ENCODE results near the gene MCF2L2. TPM values are rescaled to one million over a fixed set of nuclear protein-coding genes. Genes with fewer than 3 reads are reported as not detected.

The MCF2L2 gene
- total RNA-seq, 1 donor from 2014 or later: not detected

DNA sequence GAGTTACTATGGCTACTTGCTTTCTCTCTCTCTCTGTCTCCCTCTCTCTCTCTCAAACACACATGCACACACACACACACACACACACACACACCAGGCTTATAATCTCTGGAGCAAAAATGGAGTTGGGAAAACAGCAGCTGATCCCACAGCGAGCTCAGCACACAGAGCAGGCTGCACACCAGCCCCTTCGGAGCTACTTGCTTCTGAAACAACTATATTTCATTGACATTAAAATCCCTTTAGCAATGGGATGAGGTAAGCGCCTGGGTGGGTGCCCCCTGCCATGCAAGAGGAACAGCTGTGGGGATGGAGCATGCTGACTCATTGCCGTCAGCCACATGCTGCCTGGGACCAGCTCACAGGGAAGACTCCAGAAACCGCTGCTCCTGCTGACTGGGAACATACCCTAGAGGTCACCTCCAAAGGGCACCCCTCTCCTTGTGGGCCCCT lies 129.7 kb downstream of the MCF2L2 start:
- Histone ChIP-seq H3K27ac (no peak overlapping the region), H3K9me3 (no peaks in the 10 kb centered on the region), H3K4me3 (no peak overlapping the region), H3K4me1 (no peaks in the 10 kb centered on the region), H3K36me3 (no peaks in the 10 kb centered on the region), H3K27me3 (no peaks in the 10 kb centered on the region)
- DNase-seq (ENCODE audit: low spot score in 2 of 2): peak; percentile 45 to 72
- TF ChIP-seq, protein P1, sequence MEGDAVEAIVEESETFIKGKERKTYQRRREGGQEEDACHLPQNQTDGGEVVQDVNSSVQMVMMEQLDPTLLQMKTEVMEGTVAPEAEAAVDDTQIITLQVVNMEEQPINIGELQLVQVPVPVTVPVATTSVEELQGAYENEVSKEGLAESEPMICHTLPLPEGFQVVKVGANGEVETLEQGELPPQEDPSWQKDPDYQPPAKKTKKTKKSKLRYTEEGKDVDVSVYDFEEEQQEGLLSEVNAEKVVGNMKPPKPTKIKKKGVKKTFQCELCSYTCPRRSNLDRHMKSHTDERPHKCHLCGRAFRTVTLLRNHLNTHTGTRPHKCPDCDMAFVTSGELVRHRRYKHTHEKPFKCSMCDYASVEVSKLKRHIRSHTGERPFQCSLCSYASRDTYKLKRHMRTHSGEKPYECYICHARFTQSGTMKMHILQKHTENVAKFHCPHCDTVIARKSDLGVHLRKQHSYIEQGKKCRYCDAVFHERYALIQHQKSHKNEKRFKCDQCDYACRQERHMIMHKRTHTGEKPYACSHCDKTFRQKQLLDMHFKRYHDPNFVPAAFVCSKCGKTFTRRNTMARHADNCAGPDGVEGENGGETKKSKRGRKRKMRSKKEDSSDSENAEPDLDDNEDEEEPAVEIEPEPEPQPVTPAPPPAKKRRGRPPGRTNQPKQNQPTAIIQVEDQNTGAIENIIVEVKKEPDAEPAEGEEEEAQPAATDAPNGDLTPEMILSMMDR (IDR thresholded peaks at IDR 0.05): no peak
- intact Hi-C loops (cut with DNase I): no loop called here

DNA sequence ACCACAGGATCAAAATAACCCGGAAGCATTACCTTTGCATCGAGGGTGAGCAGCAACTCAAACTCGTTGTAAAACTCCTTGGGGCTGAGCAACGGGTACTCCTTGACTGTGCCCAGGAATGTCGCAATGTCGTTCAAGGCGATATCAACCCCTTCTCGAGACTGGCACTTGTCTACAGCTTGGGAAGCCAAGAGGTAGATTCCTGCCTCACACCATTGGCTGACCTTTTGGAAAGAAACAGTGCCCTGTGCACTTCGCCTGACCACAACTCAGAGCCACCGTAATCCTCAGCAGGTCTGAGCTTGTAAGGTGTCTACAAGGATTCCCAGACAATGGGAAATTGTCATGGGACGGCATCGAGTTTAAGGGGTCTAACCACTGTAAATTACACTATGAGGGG lies 131.5 kb downstream of the MCF2L2 start:
- no peaks in the 10 kb centered on the region for H3K27me3 ChIP-seq
- no peak overlapping the region for H3K4me3 ChIP-seq
- H3K27ac ChIP-seq: no peak overlapping the region
- H3K36me3 ChIP-seq: no peaks in the 10 kb centered on the region
- intact Hi-C loops (cut with DNase I): no loop called here
- no peaks in the 10 kb centered on the region for H3K9me3 ChIP-seq
- DNase-seq (ENCODE audit: low spot score in 2 of 2): no peak
- no peaks in the 10 kb centered on the region for H3K4me1 ChIP-seq
- TF ChIP-seq, protein P1 (IDR thresholded peaks at IDR 0.05): no peak

DNA sequence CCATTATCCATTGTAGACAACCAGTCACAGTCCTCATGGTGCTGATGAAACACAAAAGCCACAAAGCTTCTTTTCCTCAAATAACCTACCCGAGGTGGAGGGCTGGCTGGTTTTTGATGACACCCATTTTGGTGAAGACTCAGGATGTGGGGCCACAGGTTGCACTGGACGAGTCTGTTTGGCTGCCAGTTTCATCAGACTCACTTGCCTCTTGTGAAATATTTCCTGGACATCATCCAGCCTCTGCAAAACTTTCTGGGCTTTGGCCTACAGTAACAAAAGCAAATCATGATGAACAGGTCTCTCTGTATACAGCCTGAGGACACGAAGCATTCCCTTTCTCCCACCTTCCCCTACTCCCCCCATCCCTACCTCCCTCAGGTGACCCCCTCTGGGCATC lies 133.2 kb downstream of the MCF2L2 start:
- no peak for DNase-seq (ENCODE audit: low spot score in 2 of 2)
- H3K27ac ChIP-seq: no peak overlapping the region

DNA sequence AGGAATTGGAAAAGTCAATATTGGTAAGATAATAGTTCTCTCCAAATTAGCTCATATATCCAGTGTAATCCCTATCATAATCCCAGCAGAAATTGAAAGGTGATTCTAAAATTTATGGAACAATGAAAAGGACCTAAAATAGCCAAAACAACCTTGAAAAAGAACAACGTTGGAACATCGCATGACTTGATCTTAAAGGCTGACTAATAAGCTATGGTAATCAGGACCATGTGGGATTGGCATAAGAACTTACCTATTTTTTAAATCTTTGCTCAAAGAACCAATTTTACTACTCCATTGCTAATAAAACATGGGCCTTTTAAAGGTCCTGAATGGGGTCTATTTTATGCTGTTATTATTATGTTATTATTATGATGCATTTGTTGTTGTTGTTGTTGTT lies 134.5 kb downstream of the MCF2L2 start:
- TF ChIP-seq, protein P1 (IDR thresholded peaks at IDR 0.05): no peak

More for the DNA sequence above, 133.2 kb downstream of the MCF2L2 start:
- Histone ChIP-seq H3K27me3 (no peaks in the 10 kb centered on the region), H3K4me3 (no peak overlapping the region), H3K9me3 (no peaks in the 10 kb centered on the region), H3K4me1 (no peaks in the 10 kb centered on the region), H3K36me3 (no peaks in the 10 kb centered on the region)
- intact Hi-C loops (cut with DNase I): no loop called here
- TF ChIP-seq, protein P1 (IDR thresholded peaks at IDR 0.05): no peak

DNA sequence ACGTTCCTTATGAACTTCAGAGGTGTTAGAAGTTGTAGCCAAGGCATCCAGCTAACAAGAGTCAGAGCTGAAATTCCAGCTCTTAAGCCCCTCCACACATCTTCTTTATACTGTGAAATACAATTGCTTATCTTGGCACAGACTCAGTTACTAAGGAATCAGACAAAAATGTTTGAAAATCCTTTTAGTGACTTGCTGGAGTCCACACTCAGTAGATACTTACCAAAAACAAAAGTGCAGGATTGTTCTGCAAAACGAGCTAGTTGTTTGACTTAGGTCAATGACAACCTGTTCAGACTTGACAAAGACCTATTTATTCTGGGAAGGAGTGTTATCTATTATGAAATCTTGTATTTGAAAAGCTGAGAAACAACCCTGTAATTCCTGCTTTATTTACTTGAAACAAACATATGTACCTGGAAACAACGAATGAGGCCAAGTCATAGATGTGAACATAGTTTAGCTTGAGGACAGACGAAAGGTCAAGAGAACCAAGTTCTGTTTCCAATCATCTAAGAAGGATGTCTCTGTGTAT lies 136.9 kb downstream of the MCF2L2 start:
- TF ChIP-seq, protein P1 (IDR thresholded peaks at IDR 0.05): no peak
- DNase-seq (ENCODE audit: low spot score in 2 of 2): no peak
- peaks cover 0 to 6% of the 10 kb centered on the region in 2 donors for H3K4me1 ChIP-seq
- no peak overlapping the region for H3K27ac ChIP-seq
- H3K27me3 ChIP-seq: no peaks in the 10 kb centered on the region
- intact Hi-C loops (cut with DNase I): no loop called here
- no peaks in the 10 kb centered on the region for H3K36me3 ChIP-seq
- H3K9me3 ChIP-seq: no peaks in the 10 kb centered on the region
- no peak overlapping the region for H3K4me3 ChIP-seq

More for the DNA sequence above, 134.5 kb downstream of the MCF2L2 start:
- H3K9me3 ChIP-seq: no peaks in the 10 kb centered on the region
- H3K27ac ChIP-seq: no peak overlapping the region
- no peaks in the 10 kb centered on the region for H3K36me3 ChIP-seq
- no peaks in the 10 kb centered on the region for H3K27me3 ChIP-seq
- H3K4me1 ChIP-seq: no peaks in the 10 kb centered on the region
- H3K4me3 ChIP-seq: no peak overlapping the region
- no peak for DNase-seq (ENCODE audit: low spot score in 2 of 2)
- intact Hi-C loops (cut with DNase I): no loop called here

DNA sequence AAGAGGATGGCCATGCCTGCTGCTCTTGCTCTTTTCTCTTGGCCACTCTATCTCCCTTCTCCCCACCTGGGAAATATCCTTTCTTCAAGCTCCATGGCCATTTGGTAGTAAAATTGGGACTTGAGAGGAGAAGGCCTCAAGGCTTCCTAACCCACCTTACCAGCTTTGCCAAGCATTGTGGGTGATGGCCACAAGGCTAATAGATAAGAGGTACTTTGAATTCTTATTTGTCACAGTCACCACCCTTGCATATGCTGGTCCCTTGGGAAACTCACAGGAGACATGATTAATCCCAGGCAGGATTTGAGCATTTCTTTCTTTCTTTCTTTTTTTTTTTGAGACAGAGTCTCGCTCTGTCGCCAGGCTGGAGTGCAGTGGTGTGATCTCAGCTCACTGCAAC lies 138.2 kb downstream of the MCF2L2 start:
- DNase-seq (ENCODE audit: low spot score in 2 of 2): no peak
- no peaks in the 10 kb centered on the region for H3K36me3 ChIP-seq
- no peak overlapping the region for H3K4me3 ChIP-seq
- no peaks in the 10 kb centered on the region for H3K27me3 ChIP-seq
- TF ChIP-seq, protein P1 (IDR thresholded peaks at IDR 0.05): no peak
- no peaks in the 10 kb centered on the region for H3K9me3 ChIP-seq
- H3K4me1 ChIP-seq: peaks cover 4 to 18% of the 10 kb centered on the region in 2 donors
- no peak overlapping the region for H3K27ac ChIP-seq
- intact Hi-C loops (cut with DNase I): no loop called here
